NCI-H2227 treated with DMSO at 0.1 percent for 48 hours (cell line): ENCODE results near the gene PIPOX.

Experiments used
- DNase-seq: peaks from one replicate; lab custom pipeline; 2025; lab: John Stamatoyannopoulos, UW

Gene PIPOX, protein sequence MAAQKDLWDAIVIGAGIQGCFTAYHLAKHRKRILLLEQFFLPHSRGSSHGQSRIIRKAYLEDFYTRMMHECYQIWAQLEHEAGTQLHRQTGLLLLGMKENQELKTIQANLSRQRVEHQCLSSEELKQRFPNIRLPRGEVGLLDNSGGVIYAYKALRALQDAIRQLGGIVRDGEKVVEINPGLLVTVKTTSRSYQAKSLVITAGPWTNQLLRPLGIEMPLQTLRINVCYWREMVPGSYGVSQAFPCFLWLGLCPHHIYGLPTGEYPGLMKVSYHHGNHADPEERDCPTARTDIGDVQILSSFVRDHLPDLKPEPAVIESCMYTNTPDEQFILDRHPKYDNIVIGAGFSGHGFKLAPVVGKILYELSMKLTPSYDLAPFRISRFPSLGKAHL

DNA sequence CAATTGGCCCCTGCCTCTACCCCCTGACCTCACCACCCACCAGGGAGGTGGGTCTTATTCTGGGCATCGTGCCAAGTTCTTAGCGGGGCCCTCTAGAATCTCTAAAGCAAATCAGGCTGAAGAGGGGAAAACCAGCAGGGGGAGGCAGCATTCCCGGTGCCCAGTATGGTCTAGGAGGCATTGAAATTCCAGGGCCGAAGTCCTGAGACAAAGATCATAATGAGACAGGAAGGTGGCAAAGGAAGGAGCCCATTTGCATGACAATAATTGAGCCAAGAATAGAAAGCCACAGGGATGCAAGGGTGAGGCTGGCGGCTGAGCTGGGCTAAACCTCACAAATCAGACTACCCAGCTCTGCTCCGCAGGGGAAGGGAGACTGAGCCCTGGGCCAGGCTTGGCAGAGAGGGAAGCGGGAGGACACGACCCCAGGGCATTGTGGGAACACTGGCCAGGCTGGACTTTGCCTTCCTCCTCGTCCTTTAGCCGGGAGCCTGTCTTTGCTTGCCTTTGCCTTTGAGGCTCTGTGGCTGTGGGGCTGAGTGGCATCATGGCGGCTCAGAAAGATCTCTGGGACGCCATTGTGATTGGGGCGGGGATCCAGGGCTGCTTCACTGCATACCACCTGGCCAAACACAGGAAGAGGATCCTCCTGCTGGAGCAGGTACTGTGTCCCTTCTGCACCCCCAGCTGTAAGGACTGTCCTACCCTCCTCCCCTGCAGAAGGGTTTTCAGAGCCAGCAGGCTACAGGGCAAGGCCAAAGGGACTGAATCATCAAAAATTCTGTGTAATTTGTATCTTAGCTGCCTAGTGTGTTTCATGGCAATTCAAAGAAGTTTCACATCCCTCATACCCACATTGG lies at the start of gene PIPOX:
Gene PIPOX, plus strand, starts transcription at position 463 of the 860 bp plus-strand sequence. Its CDS starts 85 bp downstream, at position 548.
- DNase-seq, result peak; percentile 94

DNA sequence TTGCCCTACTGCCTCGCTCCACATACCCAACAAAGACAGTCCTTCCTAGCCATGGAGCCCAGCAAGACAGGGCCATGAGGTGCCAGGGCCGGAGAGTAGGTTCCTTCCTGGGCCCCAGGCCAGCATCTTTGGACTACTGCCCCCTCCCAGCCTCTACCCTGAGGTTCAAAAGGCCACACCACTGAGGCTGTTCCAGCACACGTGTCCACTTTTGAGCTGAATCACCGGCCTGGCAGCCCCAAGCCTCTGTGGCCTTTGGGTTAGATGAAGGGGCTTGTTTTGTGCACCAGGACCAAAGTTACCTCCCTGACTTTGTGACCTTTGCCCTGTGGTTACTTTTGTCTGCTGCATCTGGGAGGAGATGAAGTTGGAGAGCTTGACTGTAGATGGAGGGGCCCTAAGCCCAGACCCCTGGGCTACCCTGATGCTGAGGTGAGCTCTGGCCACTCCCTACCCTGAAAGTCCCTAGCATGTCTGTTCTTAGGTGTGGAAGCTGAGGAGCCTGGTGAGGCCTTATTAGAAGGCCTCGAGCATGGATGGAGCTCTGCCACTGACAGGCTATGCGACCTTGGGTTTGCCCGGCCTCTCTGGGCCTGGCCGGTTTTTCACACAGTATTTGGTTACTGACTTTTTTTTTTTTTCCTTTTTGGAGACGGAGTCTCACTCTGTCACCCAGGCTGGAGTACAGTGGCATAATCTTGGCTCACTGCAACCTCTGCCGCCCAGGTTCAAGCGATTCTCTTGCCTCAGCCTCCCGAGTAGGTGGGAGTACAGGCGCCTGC lies 49.1 kb upstream of the PIPOX start:
- DNase-seq, result no peak

DNA sequence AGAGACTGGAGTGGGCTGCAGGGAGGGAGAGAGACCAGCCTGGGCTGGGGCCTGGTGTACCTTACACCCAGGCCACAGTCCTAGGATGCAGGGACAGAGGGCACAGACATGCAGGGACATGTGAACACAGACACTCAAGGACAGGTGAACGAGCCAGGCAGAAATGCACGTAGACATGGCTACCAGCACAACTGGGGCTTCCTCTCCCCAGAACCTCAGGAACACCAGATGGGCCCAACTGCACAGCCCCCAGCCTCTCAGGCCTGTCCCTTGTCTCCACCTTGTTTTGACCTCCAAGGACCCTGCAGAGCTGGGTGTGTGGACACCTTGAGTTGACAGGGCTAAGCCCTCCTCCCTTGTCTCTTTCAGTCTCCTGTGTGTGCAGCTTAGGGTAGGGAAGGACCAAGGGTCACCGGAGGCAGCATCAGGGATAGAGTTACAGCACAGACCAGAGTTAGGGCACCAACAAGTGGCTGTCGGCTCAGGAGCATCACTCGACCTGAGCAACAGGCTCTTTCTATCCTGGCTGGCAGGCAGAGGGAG lies 46.3 kb upstream of the PIPOX start:
- no peak for DNase-seq

DNA sequence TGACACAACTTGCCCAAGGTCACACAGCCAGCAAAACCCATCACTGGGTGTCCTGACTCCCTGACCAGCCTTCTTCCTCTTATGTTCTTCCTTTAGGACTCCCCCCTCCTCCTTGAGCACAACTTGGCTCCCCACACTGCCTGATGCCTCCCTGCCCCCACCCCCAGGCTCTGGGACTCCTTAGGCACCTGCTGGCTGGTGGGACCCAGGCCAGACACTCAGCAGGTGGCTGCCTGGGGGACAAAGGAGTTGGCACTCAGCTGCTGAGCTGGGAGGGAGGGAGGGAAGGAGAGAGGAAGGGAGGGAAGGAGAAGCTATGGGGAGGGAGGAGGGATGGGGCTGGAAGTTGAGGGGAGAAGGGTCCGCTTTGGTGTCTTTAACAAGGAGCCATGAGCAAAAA lies 45.1 kb upstream of the PIPOX start:
- DNase-seq, result no peak

DNA sequence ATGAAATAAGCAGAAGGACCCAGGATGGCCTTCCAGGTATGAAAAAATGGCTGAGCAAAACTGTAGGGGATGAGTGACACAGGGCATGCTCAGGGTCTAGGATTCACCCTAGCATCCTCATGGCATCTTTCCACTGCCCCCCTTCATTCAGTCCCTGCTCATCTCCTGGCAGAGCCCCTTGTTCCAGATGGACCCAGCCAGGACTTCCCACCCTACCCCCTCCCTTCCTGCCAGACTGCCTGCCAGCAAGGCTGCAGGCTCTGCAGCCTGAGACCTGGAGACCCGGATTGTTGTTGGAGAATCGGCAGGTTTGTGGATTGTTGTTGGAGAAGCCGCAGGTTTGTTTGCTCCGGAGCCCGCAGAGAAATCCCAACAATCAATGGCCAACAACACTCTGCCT lies 43.7 kb upstream of the PIPOX start:
- DNase-seq, result no peak

DNA sequence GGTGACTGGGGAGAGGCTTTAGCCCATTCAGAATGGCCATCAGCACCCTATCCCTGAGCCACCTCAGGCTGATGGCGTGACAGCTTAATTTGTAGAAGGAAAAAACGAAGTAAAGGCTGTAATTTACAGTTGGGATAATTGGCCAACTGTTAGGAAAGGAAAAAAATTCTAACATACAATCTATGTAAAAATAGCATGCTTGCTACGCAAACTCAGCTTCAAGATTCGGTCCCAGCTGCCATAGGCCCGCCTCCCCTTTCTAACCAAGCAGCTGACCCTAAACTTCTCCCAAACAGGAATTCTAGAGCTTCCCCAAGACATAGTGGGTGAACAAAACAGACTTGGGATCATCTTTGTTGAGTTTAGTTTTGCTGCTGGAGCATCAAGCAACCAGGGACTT lies 42.0 kb upstream of the PIPOX start:
- no peak for DNase-seq

DNA sequence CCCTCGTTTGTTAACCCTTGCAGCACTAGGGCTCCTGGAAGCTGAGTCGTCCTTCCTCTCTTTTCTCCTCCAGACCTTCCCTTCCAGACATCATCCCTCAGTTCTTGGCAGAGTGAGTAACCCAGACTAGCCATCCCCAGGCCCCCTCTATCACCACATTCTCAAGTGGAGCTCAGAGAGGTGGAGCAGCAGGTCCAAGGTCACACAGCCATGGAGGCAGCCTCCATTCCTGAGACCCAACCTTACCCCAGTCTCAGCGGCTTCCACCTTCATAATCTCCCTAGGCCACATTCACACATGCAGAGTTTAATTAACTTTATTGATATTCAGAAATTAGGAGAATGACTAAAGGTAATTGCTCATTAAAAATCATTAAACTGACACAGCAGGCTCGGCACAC lies 40.1 kb upstream of the PIPOX start:
- DNase-seq, result no peak

DNA sequence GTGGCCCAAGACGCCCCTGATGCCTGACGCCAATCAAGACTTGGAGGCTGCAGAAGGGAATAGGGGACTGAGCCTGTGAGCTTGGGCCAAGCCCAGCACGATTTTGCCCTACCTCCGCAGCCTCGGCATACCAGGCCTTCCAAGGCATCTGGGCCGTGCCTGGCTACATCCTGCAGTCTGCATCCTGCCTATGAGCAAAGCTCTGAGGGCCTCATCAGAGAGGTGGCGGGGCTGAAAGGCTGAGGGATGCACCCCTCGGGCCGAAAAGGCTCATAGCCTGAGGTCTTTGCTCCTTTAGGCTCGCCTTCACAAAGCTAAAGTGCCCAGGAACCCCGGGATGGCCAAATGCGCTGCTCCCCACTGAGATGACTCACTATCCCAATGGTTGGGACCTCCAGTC lies 39.7 kb upstream of the PIPOX start:
- no peak for DNase-seq

DNA sequence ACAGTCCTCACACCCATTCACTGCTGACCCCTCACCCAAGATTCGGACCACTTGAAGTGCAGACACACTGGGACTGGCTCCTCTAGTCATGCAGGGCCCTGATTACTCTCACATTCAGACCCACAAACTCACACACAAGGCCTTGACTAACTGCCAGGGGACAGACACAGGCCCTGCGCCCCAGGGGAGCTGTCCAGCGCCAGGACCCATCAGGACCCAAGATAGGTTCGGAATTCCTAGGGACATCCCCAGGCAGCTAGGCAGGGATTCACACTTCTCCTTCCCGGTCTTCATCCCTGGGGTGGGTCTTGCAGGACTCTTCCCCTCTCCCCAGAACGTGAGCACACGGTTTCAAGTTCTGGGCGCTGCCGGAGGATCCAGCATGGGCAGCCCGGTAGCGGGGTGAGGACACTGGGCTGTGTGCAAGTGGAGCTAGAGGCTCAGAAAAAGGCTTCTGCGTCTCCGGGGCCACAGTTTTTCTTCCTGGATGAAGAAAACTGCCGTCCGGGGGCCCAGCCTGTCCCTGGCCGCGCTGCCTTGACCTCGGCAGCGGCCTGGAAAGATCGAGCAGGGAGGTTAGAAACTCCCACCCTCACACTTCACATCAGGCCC lies 38.8 kb upstream of the PIPOX start:
- DNase-seq, result no peak

DNA sequence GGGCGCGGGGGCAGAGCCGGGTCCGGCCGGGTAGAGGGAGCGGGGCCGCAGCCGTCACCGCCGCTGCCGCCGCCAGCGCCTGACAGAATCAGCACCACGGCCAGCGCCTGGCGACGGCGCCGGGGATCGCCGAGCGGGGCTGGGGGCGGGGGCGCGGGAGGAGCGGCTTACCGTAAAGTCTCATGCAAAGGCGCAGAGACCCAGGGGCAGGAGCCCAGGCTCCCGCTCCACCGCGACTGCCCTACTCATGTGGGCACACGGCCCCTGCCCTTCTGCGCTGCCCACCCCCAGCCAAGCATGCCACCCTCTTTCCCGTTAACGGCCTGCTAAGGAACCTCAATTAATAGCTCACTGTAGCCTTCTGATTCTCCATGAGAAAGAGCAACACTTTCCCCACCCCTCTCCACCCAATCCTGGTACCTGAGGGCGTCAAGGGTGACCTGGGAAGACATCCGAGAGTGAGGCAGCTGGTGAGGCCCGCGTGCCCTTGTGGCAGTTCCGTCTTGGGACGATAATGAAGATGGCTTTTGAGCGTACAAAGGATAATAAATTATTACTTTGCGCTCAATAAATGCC lies 36.9 kb upstream of the PIPOX start, which contains the start of gene SEZ6:
Gene SEZ6, minus strand, starts transcription at position 98 of the 576 bp plus-strand sequence. CDS start 164 bp downstream, outside the sequence.
- DNase-seq, result peak; percentile 25

DNA sequence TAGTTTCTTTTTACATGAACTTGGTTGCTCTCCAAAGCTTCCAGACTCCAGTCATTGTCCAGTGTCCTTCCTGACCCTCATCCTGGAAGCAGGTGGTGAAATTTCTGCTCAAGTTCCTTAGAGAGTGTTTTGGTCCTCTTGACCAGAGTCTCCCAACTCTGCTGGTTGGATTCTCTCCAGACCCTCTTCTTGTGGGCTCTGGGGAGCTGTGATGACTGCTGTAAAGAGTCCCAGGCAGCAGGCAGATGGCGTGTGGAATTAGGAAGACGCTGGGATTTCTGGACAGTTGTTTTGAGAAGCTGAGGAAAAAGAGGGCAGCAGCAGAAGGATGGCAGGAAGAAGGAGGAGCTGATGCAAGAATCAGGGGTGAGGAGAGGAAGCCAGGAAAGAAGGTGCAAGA lies 35.5 kb upstream of the PIPOX start:
- DNase-seq, result no peak

DNA sequence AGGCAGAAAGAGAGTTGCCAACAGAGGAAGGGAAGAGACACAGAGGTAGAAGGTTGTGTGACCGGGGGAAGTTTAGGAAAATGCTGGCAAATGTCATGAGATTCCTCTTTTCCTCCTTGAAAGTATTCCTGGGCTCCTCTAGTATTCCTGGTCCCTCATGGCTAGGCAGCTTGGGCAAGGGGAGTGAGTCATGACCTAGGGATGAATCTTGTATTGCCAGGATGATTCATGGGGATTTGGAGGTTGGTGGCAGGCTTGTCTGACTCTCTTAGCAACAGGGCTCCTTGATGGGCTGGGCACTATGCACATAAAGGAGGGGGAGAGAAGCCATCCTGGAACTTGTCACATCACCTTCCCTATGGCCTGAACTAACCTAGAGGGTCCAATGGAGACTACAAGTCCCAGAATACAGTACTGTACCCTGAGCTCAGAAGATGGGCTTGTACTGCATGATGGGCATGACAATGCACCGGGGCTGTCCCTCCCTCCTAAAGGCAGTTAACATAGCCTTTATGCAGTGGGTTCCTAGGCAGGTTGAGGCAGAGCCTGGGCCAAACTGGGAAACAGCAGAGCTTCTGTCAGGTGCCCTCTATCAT lies 35.0 kb upstream of the PIPOX start:
- DNase-seq, result no peak

DNA sequence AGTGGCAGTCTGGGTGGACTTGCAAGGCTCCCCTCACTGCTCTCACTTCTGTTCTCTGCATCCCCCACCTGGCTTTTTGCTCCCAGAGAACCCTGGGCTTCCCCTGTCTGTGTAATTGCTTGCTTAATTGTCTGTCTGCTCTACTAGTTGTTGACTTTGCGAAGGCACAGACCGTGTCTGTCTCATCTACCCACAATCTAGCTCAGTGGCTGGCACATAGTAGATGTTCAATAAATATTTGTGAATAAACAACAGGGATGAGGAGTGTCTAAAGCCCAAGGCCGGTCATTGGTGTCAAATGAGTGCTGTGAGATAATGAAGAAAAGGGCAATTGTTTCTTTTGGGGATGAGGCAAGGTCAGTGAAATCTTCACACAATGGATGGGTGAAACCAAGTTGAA lies 34.4 kb upstream of the PIPOX start:
- DNase-seq, result no peak

DNA sequence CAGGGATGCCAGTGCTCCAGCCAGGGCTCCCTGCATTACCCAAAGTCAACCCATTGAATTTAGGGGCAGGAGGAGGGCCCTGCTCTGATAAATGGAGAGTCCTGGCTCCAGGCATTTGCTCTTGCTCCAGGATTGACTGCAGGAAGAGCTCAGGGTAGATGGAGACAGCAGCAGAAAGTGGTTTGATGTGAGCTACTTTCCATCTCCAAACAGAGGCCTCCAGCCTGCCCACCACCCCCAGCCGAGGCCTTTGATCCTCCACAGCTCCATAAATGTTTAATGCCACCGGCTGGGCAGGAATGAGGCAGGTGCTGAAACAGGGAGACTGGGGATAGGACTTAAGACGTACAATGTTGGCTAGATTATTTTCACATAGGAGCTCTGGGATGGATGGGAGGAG lies 32.8 kb upstream of the PIPOX start:
- no peak for DNase-seq

DNA sequence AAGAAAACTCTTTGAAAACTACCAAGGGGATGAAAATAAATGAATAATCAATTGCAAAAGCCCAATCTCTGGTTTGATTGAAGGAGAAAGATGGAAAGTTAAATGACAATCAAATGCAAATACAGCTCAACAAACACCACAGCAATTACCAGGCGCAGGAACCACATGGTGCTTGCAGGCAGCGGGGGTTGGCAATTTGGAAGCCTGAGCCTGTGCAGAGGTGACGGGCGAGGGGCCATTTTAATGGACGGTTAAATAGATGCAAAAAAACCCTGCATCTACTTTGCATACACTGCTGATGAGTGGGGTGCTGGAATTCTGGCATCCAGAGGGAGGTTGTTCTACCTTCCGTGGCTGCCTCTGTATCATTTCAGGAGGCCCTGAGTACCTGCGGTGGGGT lies 32.4 kb upstream of the PIPOX start:
- no peak for DNase-seq

DNA sequence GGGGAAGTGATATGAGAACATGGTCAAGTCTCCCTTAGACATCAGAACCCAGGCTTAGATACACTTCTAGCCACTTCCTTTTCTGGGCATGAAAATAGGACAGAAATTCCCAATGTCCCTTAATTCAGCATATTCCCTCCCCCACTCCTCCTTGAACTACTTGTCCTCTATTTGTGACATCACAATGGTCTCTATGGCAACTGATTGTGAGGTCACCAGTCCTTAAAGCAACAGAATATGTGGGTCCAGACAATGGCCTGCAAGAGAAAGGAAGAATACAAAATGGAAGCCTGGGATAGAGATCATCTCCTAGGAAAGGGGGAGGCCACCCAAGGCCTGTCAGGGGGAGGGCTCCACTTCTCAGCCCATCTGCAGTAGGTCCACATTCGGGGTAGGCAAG lies 30.4 kb upstream of the PIPOX start:
- DNase-seq, result no peak

DNA sequence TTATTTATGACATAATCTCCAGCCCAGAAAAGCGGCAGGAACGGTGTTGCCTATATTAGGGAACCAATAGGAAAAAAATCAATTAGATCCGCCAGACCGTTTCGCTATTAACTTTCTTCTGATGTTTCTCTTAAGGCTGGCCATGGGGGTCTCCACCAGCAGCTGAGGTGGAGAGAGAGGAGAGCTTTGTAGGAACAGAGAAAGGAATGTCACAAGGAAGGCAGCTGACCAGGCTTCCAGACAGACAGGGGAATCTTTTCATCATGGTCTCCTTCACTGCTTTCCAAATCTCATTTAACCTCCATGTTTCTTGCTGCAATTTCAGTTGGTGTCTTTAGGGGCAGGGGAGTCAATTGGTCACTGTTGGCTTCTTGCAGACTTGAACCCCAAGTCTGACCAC lies 28.2 kb upstream of the PIPOX start:
- DNase-seq, result no peak

DNA sequence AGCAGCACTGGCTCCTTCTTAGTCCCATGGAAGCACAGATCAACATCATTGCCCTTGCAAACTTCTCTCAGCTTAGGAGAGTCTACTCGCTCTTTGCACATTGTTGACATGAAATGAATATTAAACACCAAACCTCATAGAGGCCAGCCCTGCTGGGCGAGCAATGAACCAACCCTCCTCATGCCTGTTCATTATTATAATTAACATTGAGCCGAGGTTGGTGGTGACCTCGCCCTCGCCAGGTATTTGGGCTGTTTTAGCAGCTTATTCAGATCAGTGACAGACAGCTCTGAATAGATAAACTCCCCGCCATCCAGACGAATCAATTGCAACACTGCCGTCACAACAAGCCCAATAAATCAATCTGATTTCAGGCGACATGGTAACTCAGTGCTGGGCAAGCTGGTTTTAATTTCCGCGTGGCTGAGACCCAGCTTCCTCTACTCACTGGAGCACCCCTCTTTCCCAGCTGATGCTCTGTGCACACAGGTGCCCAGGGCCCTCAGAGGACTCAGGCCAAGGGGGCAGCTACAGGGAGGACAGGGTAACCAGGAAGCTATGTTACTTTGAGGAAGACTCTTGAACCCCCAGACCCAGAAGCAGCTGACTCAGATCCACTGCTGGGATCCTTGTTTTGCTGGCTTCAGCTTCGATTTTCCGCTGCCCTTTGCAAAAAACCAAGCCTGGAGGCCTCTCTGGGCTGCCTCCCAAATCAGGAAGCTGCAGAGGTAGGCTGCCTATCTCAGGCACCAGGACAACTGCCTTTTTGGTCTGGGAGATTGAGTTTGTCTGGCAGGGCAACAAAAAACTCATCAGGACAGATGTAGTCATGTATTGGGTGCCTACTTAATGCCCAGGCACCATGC lies 26.4 kb upstream of the PIPOX start:
- DNase-seq, result no peak

DNA sequence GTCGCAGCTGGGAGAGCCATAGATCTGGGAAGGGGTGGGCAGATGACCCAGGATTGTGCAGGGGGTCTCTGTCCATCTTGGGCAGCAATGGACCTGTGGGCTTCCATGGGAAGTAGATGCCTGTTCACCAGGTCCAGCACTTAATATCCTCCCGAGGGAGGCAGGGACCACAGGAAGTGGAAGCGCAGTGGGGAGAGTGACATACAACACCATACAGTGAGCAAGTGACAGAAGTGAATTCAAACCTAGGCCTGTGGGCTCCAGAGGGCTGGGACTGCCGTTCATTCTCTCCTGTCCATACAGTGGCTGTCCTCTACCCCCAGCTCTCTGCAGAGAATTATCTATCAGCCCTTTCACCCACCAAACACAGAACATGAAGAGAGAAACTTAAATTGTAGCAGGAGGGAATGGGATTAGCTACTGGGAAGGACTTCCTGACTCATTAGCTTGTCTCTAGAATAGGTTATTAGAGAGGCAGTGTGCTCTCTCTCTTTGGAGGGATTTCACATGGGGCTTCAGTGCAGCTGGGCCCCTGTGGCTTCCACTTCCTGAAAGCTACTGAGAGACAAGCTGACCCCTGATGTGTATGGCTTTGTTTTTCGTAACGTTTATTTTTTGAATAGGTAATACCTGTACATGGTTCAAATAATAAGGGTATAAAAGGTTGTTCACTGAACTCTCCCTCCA lies 24.0 kb upstream of the PIPOX start:
- no peak for DNase-seq
